LoVo (cell line): ENCODE data around the gene RNU7-1.
A peak's percentile ranks its signal among the peaks of the same experiment; 100 is the strongest.

Experiments used
- DNase-seq: peaks from one replicate; pipeline ENCODE4 v3.0.0-alpha.2; 2016; ENCODE audit warnings: low spot score

RNU7-1 gene

GRCh38 chr12:6965026-6965661 lies 21.5 kb downstream of the RNU7-1 start:
- peak; percentile 93 for DNase-seq

- DNase-seq: no peak
Observed at GRCh38 chr12:6965714-6966113, 22.1 kb downstream of the RNU7-1 start.

- DNase-seq: no peak
Observed at GRCh38 chr12:6966351-6966750, 22.7 kb downstream of the RNU7-1 start.

- no peak for DNase-seq
Observed at GRCh38 chr12:6967651-6968100, 24.1 kb downstream of the RNU7-1 start.

- no peak for DNase-seq
Observed at GRCh38 chr12:6968426-6968825, 24.8 kb downstream of the RNU7-1 start.

- no peak for DNase-seq
Observed at GRCh38 chr12:6970096-6970527, 26.5 kb downstream of the RNU7-1 start.

GRCh38 chr12:6974180-6974579 lies 30.6 kb downstream of the RNU7-1 start:
- no peak for DNase-seq

- DNase-seq: no peak
Observed at GRCh38 chr12:6975297-6976032, 31.8 kb downstream of the RNU7-1 start.

GRCh38 chr12:6977653-6978052 lies 34.0 kb downstream of the RNU7-1 start:
- DNase-seq: no peak

- no peak for DNase-seq
Observed at GRCh38 chr12:6978188-6978587, 34.6 kb downstream of the RNU7-1 start.

GRCh38 chr12:6978611-6979011 lies 35.0 kb downstream of the RNU7-1 start:
- no peak for DNase-seq

GRCh38 chr12:6979021-6979420 lies 35.4 kb downstream of the RNU7-1 start:
- DNase-seq: no peak

- no peak for DNase-seq
Observed at GRCh38 chr12:6979453-6979852, 35.8 kb downstream of the RNU7-1 start.

GRCh38 chr12:6980075-6980474 lies 36.5 kb downstream of the RNU7-1 start:
- no peak for DNase-seq

GRCh38 chr12:6980740-6981139 lies 37.1 kb downstream of the RNU7-1 start:
- no peak for DNase-seq

GRCh38 chr12:6981152-6982052 lies 37.8 kb downstream of the RNU7-1 start:
- DNase-seq: no peak

- no peak for DNase-seq
Observed at GRCh38 chr12:6982532-6982931, 38.9 kb downstream of the RNU7-1 start.

GRCh38 chr12:6987956-6988553 lies 44.4 kb downstream of the RNU7-1 start:
- DNase-seq: no peak
